HG02943 (cell line): ENCODE measurements around the gene DHX9.
"Not testable (repeated sequence)": the region's sequence is repeated elsewhere in the genome, so short reads cannot be mapped to it uniquely, and the experiment has no call there.

Experiments used
- ATAC-seq: cut with Tn5 transposase; IDR thresholded peaks from one replicate; pipeline ENCODE4 v1.9.1; 2021; ENCODE audit warnings: mild to moderate bottlenecking, low read depth, moderate library complexity; ENCODE audit not compliant: unreplicated experiment

DHX9 gene

GRCh38 chr1:182886985-182887384, 47.8 kb downstream of the DHX9 start:
- no peak for ATAC-seq

- no peak for ATAC-seq
Measured at GRCh38 chr1:182888736-182889531, 49.8 kb downstream of the DHX9 start.

GRCh38 chr1:182889997-182890396, 50.9 kb downstream of the DHX9 start:
- no peak for ATAC-seq

DNA sequence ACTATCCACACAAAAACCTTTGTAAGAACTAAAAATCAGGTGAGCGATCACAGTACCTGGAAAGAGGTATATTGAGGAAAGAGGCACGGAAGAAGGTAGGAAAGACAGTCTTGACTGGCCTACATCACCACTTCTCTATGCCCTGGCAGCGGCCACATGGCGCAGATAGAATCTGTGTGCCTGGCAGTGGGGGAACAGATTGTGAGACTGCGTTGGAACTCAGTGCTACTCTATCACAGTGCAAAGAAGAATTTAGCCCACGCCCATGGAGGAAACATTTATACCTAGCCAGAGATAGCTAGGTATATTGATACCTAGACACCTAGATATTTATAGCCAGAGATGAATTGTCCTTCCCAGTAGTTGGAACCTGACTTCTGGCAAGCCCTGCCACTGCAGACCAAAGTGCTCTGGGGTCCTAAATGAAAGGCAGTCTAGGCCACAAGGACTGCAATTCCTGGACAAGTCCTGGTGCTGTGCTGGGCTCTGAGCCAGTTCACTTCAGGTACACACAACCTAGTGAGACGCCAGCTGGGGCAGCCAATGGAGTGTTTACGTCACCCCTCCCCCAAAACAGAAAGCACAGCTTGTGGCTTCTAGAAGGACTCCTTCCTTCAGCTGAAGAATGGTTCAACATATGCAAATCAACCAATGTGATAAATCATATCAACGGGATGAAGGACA, 51.9 kb downstream of the DHX9 start:
- ATAC-seq, result no peak

- ATAC-seq, result no peak
Measured at GRCh38 chr1:182897696-182898095, 58.5 kb downstream of the DHX9 start.

GRCh38 chr1:182901946-182902345, 62.8 kb downstream of the DHX9 start:
- ATAC-seq, result not testable (repeated sequence)

DNA sequence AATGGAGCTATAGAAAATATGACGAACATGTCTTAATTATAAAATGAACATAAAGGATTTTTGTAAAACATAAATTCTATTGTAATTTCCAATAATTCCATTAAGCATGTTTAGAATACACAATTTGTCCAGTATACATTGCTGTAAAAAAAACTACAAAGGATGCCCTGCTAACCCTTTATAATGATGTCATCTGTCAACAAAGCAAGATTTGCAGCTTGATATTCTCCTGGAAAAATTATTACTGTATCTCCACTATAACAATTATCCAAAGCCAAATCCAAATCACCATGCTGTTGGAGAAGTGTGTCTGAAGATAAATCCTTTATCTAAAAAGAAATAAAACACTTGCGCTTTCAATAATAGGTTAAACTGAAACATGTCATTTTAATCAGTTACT, 66.2 kb downstream of the DHX9 start:
- no peak for ATAC-seq

GRCh38 chr1:182909578-182909977, 70.4 kb downstream of the DHX9 start:
- ATAC-seq, result no peak

DNA sequence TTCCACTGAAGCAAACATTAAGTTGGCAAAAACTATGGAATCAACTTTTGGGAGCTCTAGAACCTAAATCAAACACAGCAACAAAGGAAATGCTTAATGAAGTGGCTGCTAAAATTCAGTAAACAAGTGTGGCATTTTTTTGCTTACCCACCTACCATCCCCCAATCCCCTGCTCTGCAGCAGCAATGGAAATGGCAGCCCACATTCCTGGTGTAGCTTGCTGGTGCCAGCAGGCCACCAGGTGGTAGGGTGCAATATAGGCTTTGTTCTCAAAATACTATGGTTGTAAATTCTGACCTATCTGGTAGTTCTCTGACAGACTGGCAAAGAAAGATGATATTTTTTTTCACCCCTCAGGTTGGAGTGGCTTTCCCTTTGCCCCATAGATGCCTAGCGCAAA, 71.0 kb downstream of the DHX9 start:
- ATAC-seq, result no peak

GRCh38 chr1:182913401-182913800, 74.3 kb downstream of the DHX9 start:
- no peak for ATAC-seq

- no peak for ATAC-seq
Measured at GRCh38 chr1:182917378-182917777, 78.2 kb downstream of the DHX9 start.

- ATAC-seq, result no peak
Measured at GRCh38 chr1:182925661-182926060, 86.5 kb downstream of the DHX9 start.

GRCh38 chr1:182927693-182928433, 88.7 kb downstream of the DHX9 start:
- no peak for ATAC-seq

- no peak for ATAC-seq
Measured at GRCh38 chr1:182930985-182931384, 91.8 kb downstream of the DHX9 start.

- no peak for ATAC-seq
Measured at GRCh38 chr1:182935716-182936115, 96.6 kb downstream of the DHX9 start.
